ENCODE results near the gene PVR.
"Not testable (repeated sequence)": the region's sequence is repeated elsewhere in the genome, so short reads cannot be mapped to it uniquely, and the experiment has no call there.

The PVR gene

GRCh38 chr19:44623080-44623479 lies 20.6 kb upstream of the PVR start:
- Histone ChIP-seq H3K36me3 (no peaks in the 10 kb centered on the region), H3K4me1 (no peaks in the 10 kb centered on the region), H3K27me3 (0 out of 2 replicates have a peak, but pooled peaks cover 3% of the 10 kb centered on the region), H3K4me3 (ENCODE audit: low read depth, low read length) (no peak overlapping the region), H3K9me3 (no peaks in the 10 kb centered on the region)
- TF ChIP-seq CTCF (IDR thresholded peaks at IDR 0.05; ENCODE audit: low read depth, low read length), result no peak
- no peak for DNase-seq

GRCh38 chr19:44623626-44624025 lies 20.1 kb upstream of the PVR start:
- Histone ChIP-seq H3K36me3 (no peaks in the 10 kb centered on the region), H3K9me3 (no peaks in the 10 kb centered on the region), H3K4me1 (no peaks in the 10 kb centered on the region), H3K4me3 (ENCODE audit: low read depth, low read length) (no peak overlapping the region), H3K27me3 (0 out of 2 replicates have a peak, but pooled peaks cover 3% of the 10 kb centered on the region)
- TF ChIP-seq CTCF (IDR thresholded peaks at IDR 0.05; ENCODE audit: low read depth, low read length), result no peak
- DNase-seq, result no peak

GRCh38 chr19:44624840-44625354 lies 18.8 kb upstream of the PVR start:
- no peaks in the 10 kb centered on the region for H3K36me3 ChIP-seq

GRCh38 chr19:44625637-44626036 lies 18.1 kb upstream of the PVR start:
- H3K4me3 ChIP-seq (ENCODE audit: low read depth, low read length); H3K9me3 ChIP-seq; H3K27me3 ChIP-seq; H3K4me1 ChIP-seq; H3K36me3 ChIP-seq; DNase-seq: not testable (repeated sequence)

More at GRCh38 chr19:44624840-44625354, 18.8 kb upstream of the PVR start:
- Histone ChIP-seq H3K27me3 (0 out of 2 replicates have a peak, but pooled peaks cover 3% of the 10 kb centered on the region), H3K4me3 (ENCODE audit: low read depth, low read length) (no peak overlapping the region), H3K9me3 (no peaks in the 10 kb centered on the region; the same call in 1 of the 2 replicates), H3K4me1 (no peaks in the 10 kb centered on the region)
- no peak for TF ChIP-seq CTCF (IDR thresholded peaks at IDR 0.05; ENCODE audit: low read depth, low read length)
- no peak for DNase-seq

- H3K9me3 ChIP-seq, result no peaks in the 10 kb centered on the region; the same call in 1 of the 2 replicates
- no peak for DNase-seq
- no peaks in the 10 kb centered on the region for H3K27me3 ChIP-seq
- no peak overlapping the region for H3K4me3 ChIP-seq (ENCODE audit: low read depth, low read length)
- H3K36me3 ChIP-seq, result no peaks in the 10 kb centered on the region
- H3K4me1 ChIP-seq, result no peaks in the 10 kb centered on the region
- no peak for TF ChIP-seq CTCF (IDR thresholded peaks at IDR 0.05; ENCODE audit: low read depth, low read length)
Measured at GRCh38 chr19:44626048-44626624, 17.6 kb upstream of the PVR start.

- no peak for TF ChIP-seq CTCF (IDR thresholded peaks at IDR 0.05; ENCODE audit: low read depth, low read length)
- Histone ChIP-seq H3K4me1 (peaks cover 2% of the 10 kb centered on the region; the same call in 1 of the 2 replicates), H3K36me3 (no peaks in the 10 kb centered on the region), H3K4me3 (ENCODE audit: low read depth, low read length) (no peak overlapping the region), H3K9me3 (no peaks in the 10 kb centered on the region; the same call in 1 of the 2 replicates), H3K27me3 (no peaks in the 10 kb centered on the region)
- no peak for DNase-seq
Measured at GRCh38 chr19:44627631-44628030, 16.1 kb upstream of the PVR start.
